RWPE2 (cell line): ENCODE data around the gene KLF6.

Experiments used
- ATAC-seq: fragments of 200-7000 bp; cut with Tn5 transposase; 3 replicates; pipeline ENCODE4 v1.9.1; 2021; ENCODE audit warnings: low read depth
- DNase-seq: peaks from one replicate; pipeline ENCODE4 v3.0.0-alpha.2; 2020; ENCODE audit warnings: low spot score
- H3K27ac ChIP-seq: fragments of 450-650 bp; 2 replicates; pipeline ENCODE4 v1.5.1; 2017; ENCODE audit warnings: mild to moderate bottlenecking; ENCODE audit not compliant: poor library complexity, severe bottlenecking
- H3K27me3 ChIP-seq: fragments of 250-450 bp; sonication (Bioruptor Pico); 2 replicates; pipeline ENCODE4 v1.5.1; 2021; ENCODE audit warnings: mild to moderate bottlenecking, moderate library complexity; ENCODE audit not compliant: insufficient read depth, poor library complexity, severe bottlenecking
- H3K36me3 ChIP-seq: fragments of 250-450 bp; sonication (Bioruptor Pico); 2 replicates; pipeline ENCODE4 v1.5.1; 2020; ENCODE audit warnings: low read depth, mild to moderate bottlenecking, moderate library complexity
- H3K4me1 ChIP-seq: fragments of 250-450 bp; sonication (Bioruptor Pico); 2 replicates; pipeline ENCODE4 v1.5.1; 2021; ENCODE audit warnings: mild to moderate bottlenecking, moderate library complexity; ENCODE audit not compliant: insufficient read depth, poor library complexity, severe bottlenecking
- H3K4me3 ChIP-seq: fragments of 250-450 bp; sonication (Bioruptor Pico); 2 replicates; pipeline ENCODE4 v1.5.1; 2021; ENCODE audit warnings: mild to moderate bottlenecking, moderate library complexity; ENCODE audit not compliant: severe bottlenecking
- H3K9me3 ChIP-seq: fragments of 250-450 bp; sonication (Bioruptor Pico); 2 replicates; pipeline ENCODE4 v1.5.1; 2021; ENCODE audit warnings: mild to moderate bottlenecking, moderate library complexity; ENCODE audit not compliant: severe bottlenecking
- TF ChIP-seq, protein P1 (sequence below): fragments of 450-650 bp; IDR thresholded peaks from one replicate; pipeline ENCODE4 v1.5.1; 2017; ENCODE audit warnings: mild to moderate bottlenecking, moderate library complexity; ENCODE audit not compliant: poor library complexity, severe bottlenecking

KLF6 gene

DNA sequence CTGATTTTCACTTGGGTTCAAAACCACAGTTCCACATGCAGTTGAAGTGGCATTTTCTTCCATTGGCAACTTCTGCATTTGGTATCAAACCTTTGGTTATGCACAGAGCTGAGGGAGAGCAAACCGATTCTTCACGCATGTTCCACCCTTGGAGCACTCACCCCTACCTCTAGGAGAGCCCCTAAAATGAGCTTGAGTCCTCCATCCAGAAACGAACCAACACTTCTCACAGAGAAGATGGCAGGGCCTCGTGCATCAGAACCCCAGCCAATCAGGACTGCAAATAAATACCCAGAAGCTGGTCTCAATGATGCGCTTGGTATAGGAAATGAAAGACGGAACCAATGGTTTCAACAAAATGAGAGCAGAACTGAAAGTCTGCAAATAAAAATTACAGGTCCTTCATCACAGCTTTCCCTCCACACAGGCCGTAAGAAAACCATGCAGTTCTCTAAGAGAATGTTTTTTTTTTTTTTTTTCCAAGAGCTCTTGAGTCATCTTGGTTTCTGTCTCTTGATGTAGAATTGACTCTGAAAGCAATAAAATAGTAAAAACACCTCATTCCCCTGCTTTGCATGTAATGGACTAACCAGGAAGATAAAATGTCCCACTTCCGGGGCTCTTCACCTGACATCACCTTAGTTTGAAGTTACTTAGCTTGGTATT lies 23.9 kb downstream of the KLF6 start:
- DNase-seq: no peak
- no peaks in the 10 kb centered on the region for H3K9me3 ChIP-seq
- no peak overlapping the region for H3K4me3 ChIP-seq
- no peaks in the 10 kb centered on the region for H3K36me3 ChIP-seq
- peak overlapping the region; percentile 93 for H3K27ac ChIP-seq
- ATAC-seq: no peak
- TF ChIP-seq, protein P1, sequence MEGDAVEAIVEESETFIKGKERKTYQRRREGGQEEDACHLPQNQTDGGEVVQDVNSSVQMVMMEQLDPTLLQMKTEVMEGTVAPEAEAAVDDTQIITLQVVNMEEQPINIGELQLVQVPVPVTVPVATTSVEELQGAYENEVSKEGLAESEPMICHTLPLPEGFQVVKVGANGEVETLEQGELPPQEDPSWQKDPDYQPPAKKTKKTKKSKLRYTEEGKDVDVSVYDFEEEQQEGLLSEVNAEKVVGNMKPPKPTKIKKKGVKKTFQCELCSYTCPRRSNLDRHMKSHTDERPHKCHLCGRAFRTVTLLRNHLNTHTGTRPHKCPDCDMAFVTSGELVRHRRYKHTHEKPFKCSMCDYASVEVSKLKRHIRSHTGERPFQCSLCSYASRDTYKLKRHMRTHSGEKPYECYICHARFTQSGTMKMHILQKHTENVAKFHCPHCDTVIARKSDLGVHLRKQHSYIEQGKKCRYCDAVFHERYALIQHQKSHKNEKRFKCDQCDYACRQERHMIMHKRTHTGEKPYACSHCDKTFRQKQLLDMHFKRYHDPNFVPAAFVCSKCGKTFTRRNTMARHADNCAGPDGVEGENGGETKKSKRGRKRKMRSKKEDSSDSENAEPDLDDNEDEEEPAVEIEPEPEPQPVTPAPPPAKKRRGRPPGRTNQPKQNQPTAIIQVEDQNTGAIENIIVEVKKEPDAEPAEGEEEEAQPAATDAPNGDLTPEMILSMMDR: no peak
- H3K27me3 ChIP-seq: no peaks in the 10 kb centered on the region
- peaks cover 64% of the 10 kb centered on the region for H3K4me1 ChIP-seq

DNA sequence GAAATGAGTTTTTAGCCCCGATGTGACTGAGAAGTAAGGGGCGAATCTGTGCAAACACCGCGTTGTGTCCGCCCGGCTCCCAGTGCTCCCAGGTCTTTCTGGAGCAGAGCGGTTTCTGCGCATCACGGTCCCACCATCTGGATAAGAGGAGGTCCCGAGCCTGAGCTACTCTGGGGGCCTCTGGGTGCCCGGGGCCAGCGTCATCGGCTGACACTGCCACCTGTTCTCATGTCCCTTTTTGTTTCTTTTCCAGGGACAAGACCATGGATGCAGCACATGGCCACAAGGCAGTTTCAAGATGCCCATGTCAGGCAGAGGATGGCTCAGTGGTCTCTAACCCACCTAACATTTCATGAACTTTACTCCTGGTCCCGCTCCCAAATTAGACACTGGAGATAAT lies 24.9 kb downstream of the KLF6 start:
- Histone ChIP-seq H3K9me3 (no peaks in the 10 kb centered on the region), H3K27ac (no peak overlapping the region), H3K4me1 (peaks cover 71% of the 10 kb centered on the region), H3K4me3 (no peak overlapping the region), H3K27me3 (no peaks in the 10 kb centered on the region), H3K36me3 (no peaks in the 10 kb centered on the region)
- no peak for ATAC-seq
- DNase-seq: no peak
- TF ChIP-seq, protein P1: no peak

DNA sequence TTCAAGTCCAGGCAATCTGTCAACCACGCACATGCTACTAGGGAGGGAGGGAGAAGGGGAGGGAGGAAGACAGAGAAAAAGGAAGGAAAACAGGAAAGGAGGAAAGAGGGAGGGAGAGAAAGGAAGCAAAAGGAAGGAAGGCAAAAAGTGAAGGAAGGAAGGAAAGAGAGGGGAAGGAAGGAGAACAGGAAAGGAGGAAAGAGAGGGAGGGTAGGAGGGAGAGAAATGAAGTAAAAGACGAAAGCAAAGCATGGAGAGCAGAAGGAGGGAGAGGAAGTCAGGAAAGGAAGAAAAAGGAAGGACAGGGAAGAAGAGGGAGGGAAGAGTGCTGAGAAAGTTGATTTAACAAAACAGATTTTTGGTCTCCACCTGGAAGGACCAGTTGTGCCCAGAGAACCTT lies 25.6 kb downstream of the KLF6 start:
- H3K4me3 ChIP-seq: no peak overlapping the region
- TF ChIP-seq, protein P1: no peak
- H3K9me3 ChIP-seq: no peaks in the 10 kb centered on the region
- H3K27ac ChIP-seq: no peak overlapping the region
- H3K36me3 ChIP-seq: no peaks in the 10 kb centered on the region
- no peak for ATAC-seq
- no peaks in the 10 kb centered on the region for H3K27me3 ChIP-seq
- no peak for DNase-seq
- peaks cover 68% of the 10 kb centered on the region for H3K4me1 ChIP-seq

DNA sequence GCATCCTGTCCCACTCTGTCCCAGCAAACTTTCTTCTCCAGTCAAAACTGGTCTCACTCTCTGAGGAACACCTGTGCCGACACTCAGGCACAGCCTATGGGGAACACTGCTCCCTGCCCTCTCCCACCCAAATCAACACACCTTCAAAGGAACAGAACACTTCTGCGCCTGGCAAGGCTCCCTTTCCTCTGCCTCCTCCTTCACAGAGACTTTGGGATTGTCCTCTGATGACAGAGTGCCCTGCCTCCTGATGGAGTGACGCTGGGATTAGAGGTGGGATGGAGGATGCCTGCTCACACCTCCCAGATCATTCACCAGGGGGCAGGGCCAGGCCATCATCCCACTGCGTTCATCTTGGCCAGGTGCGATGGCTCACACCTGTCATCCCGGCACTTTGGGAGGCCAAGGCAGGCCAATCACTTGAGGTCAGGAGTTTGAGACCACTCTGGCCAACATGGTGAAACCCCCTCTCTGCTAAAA lies 26.5 kb downstream of the KLF6 start:
- DNase-seq (no peak), ATAC-seq (no peak)
- TF ChIP-seq, protein P1: no peak
- Histone ChIP-seq H3K36me3 (no peaks in the 10 kb centered on the region), H3K4me1 (peaks cover 66% of the 10 kb centered on the region), H3K27ac (peak overlapping the region; percentile 92), H3K9me3 (no peaks in the 10 kb centered on the region), H3K4me3 (no peak overlapping the region), H3K27me3 (no peaks in the 10 kb centered on the region)
